OCI-LY1 (cell line): ENCODE measurements around the gene SSH2.

Experiments used
- CTCF ChIP-seq: fragments of 200-600 bp; sonication (generic), shearing (Covaris generic); IDR thresholded peaks from 2 replicates; pipeline ENCODE4 v1.5.1; 2017; ENCODE audit warnings: mild to moderate bottlenecking, antibody characterized with exemption, low read length, moderate library complexity, mixed read lengths
- EZH2 ChIP-seq: fragments of 200-600 bp; sonication (generic), shearing (Covaris generic); IDR thresholded peaks from 2 replicates; pipeline ENCODE4 v1.8.0; 2017; ENCODE audit warnings: borderline replicate concordance, mixed run types, mild to moderate bottlenecking, antibody characterized with exemption, low read length, moderate library complexity, mixed read lengths

GRCh38 chr17:29747660-29748059 is 182.4 kb downstream of the SSH2 start:
- TF ChIP-seq EZH2 = no peak
- no peak for TF ChIP-seq CTCF
